HFF-Myc (cell line): ENCODE measurements around the gene PDK2.
"Not testable (repeated sequence)": the region's sequence is repeated elsewhere in the genome, so short reads cannot be mapped to it uniquely, and the experiment has no call there.

Experiments used
- DNase-seq: peaks from one replicate; pipeline ENCODE4 v3.0.0-alpha.2; 2011; ENCODE audit warnings: low read depth; ENCODE audit errors: extremely low read depth
- H3K4me3 ChIP-seq: replicated peaks from 2 replicates; pipeline ENCODE4 v1.5.1; 2011; ENCODE audit warnings: low read depth, mild to moderate bottlenecking, control low read depth, low read length
- CTCF ChIP-seq: IDR thresholded peaks from 2 replicates; pipeline ENCODE4 v1.5.1; 2012; ENCODE audit warnings: mild to moderate bottlenecking, low read depth, low read length, control low read depth; ENCODE audit errors: missing control alignments

Gene PDK2

GRCh38 chr17:50057521-50057991, 37.6 kb upstream of the PDK2 start:
- H3K4me3 ChIP-seq, result peak overlapping the region; percentile 72
- no peak for TF ChIP-seq CTCF
- DNase-seq, result no peak

GRCh38 chr17:50058296-50058953, 36.7 kb upstream of the PDK2 start:
- DNase-seq, result no peak
- no peak overlapping the region; the same call in 1 of the 2 replicates for H3K4me3 ChIP-seq
- no peak for TF ChIP-seq CTCF

- no peak overlapping the region for H3K4me3 ChIP-seq
- no peak for TF ChIP-seq CTCF
- DNase-seq, result no peak
These were observed 35.9 kb upstream of the PDK2 start for GRCh38 chr17:50059256-50059655.

GRCh38 chr17:50059759-50060273, 35.3 kb upstream of the PDK2 start:
- H3K4me3 ChIP-seq, result no peak overlapping the region
- TF ChIP-seq CTCF, result no peak
- no peak for DNase-seq

- no peak for DNase-seq
- TF ChIP-seq CTCF, result no peak
- H3K4me3 ChIP-seq, result no peak overlapping the region
These were observed 34.0 kb upstream of the PDK2 start for GRCh38 chr17:50060951-50061712.

GRCh38 chr17:50061713-50062045, 33.5 kb upstream of the PDK2 start:
- not testable (repeated sequence) for DNase-seq, H3K4me3 ChIP-seq
